Forelimb muscle (tissue), 1 donor: ENCODE measurements around the gene PPP1R12B. TPM values are rescaled to one million over a fixed set of nuclear protein-coding genes. Genes with fewer than 3 reads are reported as not detected.
"Not testable (repeated sequence)": the region's sequence is repeated elsewhere in the genome, so short reads cannot be mapped to it uniquely, and the experiment has no call there.

Experiments
- DNase-seq: peaks from one replicate; pipeline ENCODE4 v3.0.0-alpha.2; 2013; ENCODE audit warnings: low read depth
- polyA plus RNA-seq: library from polyadenylated mRNA; unstranded; fragments of 120-200 nt; gene quantifications from one replicate; pipeline ENCODE4 v1.2.1, GENCODE V29; 2013; ENCODE audit not compliant: insufficient read length

Gene PPP1R12B
- polyA plus RNA-seq, 1 donor, result 73.3 TPM

DNA sequence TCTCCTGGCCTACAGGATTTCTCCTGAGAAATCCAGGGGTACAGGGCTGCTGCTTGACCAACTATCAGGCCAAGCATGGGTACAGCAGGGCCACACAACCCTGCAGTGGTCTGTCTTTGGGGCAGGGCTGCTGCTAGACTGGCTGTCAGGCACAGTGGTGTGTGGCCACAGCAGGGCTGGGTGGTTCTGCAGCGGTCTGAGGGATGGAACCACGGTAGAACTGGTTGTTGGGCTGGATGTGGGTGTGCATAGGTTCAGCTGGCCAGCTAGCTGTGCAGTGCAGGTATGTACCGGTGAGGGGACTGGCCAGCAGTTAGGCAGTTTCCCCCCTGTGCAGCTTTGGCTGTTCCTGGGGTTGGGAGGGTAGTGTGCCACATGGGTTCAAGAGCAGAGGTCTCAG, 136.3 kb downstream of the PPP1R12B start:
- not testable (repeated sequence) for DNase-seq

DNA sequence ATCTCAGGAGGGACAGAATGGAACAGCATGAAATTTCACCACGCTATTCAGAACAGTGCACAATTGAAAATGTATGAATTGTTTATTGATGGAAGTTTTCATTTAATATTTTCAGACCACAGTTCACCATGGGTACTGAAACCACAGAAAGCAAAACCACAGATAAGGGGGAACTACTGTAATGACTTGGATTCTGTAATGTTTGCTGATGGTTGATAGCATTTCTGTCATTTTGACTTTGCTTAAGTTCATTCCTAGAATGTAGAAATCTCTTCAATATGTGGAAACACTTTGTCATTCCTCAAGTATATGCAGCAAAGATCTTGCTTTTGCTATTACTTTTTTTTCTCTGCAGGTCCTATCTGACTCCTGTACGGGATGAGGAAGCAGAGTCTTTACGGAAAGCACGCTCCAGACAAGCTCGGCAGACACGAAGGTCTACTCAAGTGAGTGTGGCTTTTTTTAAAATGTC, 139.7 kb downstream of the PPP1R12B start:
- not testable (repeated sequence) for DNase-seq

DNA sequence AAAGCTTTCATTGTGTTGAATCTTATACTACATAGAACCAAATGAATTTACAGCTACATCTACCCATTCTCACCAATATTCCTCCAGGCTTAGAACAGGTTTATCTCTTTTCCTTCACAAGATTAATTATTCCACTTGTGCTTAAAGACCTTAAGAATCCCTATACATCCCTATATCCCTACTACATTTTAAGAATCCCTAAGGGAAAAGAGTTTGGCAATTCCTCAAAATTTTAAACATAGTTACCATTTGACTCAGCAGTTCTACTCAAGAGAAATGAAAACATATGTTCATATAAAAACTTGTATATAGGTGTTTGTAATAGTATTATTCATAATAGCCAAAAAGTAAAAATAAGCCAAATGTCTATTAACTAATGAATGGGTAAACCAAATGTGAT, 140.6 kb downstream of the PPP1R12B start:
- not testable (repeated sequence) for DNase-seq

DNA sequence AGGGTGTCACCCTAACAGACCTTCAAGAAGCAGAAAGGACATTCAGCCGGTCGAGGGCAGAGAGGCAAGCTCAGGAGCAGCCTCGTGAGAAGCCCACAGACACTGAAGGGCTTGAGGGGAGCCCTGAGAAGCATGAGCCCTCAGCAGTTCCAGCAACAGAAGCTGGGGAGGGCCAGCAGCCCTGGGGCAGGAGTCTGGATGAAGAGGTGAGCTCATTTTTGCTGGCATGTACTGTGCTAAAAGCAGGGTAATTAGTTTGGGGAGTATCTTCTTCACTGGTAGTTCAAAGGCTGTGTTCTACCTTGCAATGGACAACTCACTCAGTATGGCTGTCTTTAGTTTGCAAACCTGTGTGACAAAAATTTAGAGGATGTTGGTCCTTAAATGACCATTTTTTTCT, 144.6 kb downstream of the PPP1R12B start:
- DNase-seq, result not testable (repeated sequence)

DNA sequence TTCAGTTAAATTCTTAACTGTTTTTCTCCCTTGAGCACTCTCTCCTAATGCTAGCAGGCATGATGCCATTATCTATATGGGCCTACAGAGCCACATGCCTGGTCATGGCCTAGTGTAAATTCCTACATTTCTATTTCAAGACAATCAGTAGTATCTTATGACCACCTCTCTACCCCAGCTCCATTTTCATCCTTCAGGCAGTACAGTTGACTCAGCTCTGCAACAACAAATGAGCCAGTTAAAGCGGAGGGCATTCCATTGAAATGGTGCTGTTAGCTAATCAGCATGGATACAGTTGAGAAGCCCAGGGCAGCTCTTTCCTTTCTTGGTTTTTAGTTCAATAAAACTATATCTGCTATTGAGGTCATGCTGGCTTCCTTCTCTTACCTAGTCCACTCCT, 150.0 kb downstream of the PPP1R12B start:
- no peak for DNase-seq

DNA sequence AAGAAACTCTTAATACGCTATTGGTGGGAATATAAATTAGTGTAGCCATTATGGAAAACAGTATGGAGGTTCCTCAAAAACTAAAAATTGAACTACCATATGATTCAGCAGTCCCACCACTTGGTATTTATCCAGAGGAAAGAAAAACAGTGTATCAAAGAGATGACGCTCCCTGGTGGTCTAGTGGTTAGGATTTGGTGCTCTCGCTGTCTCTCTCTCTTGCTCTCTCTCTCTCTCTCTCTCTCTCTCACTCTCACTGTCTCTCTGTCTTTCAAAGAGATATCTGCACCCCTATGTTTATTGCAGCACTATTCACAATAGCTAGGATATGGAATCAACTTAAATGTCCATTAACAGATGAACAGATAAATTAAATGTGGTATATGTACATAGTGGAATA, 151.5 kb downstream of the PPP1R12B start:
- not testable (repeated sequence) for DNase-seq

DNA sequence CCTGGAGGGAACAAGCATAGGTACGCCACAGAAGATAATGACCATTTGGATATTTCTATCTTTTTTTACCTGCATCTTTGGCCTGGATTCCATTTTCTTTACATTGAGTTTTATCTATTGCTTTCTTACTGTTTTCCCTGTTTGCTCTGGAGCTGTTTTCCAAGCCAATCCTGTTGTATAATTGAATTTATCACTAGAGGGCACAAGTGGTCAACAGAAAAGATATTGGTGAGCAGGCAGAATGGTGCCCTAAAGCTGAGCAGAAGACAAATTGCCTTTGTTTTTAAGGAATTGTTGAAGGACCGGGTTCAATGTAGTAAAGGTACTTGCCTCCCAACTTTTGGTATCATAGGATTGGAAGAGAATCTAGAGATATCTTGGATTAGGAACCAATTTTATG, 152.8 kb downstream of the PPP1R12B start:
- DNase-seq, result no peak

DNA sequence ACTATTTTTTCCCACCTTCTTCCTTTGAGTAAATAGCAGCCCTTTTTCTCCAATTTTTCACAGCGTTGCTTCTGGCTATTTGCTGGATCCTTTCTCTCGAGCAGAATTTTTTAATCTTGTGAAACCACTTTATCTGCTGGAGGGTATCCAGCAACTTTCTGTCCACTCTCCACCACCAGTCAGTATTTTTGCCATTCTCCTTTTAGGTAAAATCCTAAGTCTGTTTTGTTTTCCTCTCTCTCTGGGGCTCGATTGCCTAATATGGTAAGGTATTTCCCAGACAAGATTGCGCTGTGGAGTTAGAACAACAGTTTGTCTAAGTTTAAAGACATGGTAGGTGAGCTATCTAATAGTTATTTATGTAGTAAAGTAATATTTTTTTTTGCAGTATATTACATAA, 156.9 kb downstream of the PPP1R12B start:
- DNase-seq, result no peak

DNA sequence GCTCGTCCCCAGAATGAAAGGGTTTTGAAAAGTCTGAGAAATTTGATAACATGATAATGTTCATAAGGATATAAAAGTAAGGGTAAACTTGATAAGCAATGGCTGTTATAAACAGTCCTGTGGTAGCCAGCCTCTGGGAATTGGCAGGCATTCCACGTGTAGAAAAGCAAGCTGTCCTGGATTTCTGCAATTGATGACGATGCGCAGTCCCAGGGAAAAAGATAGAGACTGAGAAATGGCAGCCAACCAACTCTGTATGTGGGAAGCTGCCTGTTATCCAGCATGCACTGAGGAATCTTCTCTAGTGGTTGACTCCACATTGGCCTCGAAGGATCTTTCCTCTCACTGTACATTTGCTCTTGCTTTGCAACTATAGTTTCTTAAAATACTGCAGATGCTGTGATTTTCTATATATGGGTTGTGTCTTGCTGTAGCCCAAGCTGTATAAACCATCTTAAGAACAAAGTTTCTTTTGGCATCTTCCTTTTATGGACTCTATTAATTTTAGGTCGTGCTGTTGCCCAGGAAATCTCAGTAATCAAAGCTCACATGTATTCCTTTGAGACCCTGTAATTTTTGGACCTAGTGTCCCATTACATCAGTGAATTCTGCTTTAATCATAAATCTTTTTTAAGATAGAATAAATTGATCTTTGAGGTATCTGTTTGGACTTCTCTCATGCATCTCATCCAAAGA, 157.5 kb downstream of the PPP1R12B start:
- peak; percentile 41 for DNase-seq

DNA sequence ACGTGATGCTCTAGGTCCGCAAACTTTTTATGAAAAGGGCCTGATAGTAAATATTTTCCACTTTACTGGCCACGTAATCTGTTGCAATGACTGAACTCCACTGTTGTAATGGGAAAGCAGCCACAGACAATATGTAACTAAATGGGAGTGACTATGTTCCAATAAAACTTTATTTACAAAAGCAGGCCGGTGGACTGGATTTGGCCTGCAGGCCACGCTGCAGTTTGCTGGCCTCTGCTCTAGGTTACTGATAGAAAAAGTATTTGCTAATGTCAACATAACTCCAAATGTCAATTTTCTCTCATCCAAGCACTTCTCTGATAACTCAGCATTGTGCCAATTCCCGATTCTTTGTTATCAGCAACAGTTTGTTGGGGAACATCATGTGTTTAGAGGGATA, 160.4 kb downstream of the PPP1R12B start:
- not testable (repeated sequence) for DNase-seq

DNA sequence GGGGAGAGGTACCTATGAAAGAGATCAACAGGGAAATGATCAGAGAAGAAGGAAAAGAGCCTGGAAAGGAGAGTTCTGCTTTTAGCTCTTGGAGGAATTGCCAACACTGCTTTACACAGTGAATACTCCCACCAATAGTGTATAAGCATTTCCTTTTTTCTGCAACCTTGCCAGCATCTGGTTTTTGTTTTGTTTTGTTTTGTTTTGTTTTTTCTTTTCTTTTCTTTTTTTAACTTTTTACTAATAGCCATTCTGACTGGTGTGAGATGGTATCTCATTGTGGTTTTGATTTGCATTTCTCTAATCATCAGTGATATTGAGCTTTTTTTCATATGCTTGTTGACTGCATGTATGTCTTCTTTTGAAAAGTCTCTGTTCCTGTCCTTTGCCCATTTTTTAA, 165.4 kb downstream of the PPP1R12B start:
- not testable (repeated sequence) for DNase-seq

DNA sequence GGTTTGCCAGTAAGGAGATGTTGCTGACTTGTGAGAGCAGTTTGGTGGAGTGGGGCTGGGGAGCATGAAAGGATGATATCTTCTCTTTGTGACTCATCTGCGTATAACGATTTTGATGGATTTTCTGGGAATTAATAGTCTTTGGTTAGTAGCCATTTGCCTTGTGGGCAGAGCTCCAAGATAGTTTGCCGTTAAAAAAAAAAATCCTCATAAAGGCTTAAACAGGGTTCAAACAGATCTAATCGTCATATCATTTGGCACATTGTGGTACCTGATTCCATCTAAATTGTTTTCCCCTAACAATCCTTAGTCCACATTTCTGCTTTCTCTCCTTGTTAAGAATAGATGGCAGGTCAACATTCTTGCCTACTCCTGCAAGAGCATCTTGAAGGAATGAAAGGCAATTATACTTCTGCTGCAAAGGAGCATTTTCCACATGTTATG, 168.0 kb downstream of the PPP1R12B start:
- no peak for DNase-seq

DNA sequence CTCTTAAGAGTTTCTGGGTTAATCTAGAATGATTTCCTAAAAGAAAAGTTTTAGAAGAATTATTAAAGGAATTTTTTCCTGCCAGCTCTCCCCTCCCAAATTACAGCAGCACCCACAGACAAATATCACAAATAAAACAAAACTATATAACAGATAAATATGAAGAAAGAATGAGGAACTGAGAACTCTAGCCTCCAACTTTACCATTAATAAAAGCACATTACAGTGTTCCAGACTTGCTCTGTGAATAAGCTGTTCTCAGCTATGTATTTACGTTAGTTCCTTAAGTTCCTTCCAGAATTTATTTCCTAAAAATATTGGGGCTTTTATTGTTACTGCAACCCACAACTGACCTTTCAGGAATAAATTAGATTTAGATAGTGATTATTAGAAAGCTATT, 168.6 kb downstream of the PPP1R12B start:
- not testable (repeated sequence) for DNase-seq

DNA sequence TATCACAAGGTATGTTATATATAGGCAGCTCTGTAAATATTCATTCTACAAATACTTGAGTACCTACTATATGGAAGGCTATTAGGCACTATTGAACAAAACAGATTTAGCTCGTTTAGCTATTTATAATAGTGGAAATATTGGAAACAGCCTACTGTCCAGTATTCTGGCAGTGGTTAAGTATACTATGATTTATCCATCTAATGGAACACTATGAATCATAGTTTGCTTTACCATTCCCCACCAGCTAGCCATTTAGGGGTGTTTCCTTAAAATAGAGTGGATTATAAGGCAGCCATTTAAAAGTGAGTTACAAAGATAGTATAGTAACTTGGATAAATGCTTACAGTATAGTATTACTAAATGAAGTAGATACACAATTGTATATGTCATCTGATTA, 169.7 kb downstream of the PPP1R12B start:
- DNase-seq, result not testable (repeated sequence)

DNA sequence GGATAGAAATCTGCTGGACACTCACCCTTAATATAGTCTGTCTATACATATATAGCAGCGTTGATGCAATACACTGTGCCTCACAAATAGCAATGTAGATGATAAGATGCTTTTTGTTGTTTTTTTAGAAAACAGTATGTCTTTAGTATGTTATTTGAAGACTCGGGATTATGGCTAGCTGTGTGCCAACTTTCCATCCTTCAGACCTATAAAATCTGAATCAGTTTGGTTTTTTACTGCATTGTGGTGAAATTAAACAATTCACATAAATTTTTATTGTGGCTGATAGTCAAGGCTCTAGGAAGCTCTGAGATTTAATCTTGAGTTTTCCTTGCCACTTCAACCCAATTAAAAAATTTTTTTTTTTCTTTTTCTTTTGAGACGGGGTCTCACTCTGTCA, 170.4 kb downstream of the PPP1R12B start:
- not testable (repeated sequence) for DNase-seq

DNA sequence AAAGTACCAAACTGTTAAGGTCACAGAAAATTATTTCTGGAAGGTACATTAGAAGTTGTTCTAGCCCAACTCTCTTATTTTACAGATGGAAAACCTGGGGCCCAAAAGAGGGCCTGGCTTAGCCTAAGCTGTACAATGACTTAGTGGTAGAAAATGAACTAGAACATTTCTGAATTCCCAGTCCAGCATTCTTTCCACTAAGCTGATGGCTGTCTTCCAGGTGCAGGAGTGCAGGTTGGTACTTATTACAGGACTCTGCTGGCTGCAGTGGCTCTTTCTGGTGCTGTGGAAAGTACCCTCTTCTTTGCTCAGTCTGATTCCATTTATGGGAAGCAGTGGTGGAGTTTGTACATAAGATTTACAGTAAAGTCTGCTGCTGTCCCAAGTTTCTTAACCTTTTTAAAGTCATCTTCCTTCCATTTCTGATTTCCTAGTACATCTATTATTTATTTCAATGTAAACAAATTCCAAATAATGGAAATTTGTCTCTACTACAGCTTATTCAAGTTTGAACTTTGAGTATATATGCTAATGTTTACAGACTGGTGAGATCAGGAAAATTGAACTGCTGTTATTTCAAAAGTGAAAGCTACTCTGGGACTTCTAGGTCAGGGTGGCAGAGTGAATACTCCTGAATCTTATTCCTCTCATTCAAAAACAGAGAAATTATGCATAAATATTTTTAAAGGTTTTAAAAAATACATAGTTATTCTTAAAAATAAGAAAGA, 171.8 kb downstream of the PPP1R12B start:
- DNase-seq, result not testable (repeated sequence)

DNA sequence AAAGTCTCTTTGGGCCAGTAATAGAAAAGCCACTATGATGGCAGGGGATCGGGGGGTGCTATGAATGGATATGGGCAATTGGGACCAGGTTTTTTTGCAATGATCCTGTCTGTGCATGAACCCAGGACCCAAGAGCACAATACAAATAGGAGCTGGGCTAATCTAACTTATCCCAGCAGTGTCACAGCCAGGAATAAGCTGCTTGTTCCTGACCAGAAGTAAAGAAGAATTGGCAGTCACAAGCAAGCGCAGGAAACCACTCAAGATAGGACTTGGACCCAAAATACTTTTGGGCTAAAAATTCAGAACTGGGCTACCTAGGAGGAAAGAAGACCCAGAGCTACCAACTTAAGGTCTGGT, 172.3 kb downstream of the PPP1R12B start:
- DNase-seq, result not testable (repeated sequence)

DNA sequence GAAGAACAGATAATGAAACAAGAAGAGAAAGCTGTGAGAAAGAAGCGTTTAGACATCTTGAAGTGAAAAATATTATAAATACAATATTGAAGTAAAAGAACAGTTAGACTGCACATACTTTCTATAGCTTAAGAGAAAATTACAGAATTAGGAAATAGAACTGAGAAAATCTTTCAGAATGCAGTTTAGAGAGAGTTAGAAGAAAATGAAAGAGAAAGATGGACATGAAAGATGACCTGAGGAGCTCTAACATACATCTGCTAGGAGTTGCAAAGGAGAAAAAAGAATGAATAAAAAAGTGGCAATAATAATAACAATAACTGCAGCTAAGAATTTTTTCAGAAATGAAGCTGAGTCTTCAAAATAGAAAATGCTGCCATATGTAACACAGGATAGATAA, 173.0 kb downstream of the PPP1R12B start:
- DNase-seq, result not testable (repeated sequence)

DNA sequence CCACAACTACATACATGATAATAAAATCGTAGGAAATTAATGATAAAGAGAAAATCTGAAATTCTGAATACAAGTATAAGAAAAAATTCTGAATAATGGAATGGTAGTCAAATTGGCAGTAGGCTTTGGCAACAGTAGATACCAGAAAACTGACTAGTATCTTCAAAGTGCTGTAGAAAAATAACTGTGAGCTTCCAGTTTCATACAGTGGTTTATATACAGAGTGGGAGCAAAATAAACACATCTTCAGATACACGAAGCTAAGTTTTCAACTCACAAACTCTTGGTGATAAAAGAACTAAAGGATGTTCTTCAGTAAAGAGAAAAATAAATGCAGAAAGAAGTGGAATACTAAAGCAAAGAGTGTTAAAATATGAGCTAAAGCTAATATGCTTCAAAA, 173.4 kb downstream of the PPP1R12B start:
- no peak for DNase-seq

DNA sequence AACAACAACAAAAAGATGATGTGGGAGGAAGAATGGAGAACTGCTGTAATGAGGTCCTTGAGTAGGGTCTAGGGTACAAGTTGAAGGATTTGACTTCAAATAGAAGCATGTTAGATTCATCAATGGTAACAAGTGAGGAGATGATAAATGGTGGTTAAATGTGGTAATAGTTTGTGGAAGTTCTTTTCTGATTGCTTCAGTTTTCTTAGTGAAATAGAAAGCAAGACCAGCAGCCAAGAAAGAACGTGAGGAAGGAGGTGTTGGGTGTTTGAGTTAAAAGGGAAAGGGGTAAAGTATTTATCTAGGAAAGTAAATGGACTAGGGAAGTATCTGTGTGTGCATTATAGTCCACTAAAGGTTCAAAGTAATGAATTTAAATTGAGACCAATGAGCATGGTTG, 177.6 kb downstream of the PPP1R12B start:
- DNase-seq, result not testable (repeated sequence)

DNA sequence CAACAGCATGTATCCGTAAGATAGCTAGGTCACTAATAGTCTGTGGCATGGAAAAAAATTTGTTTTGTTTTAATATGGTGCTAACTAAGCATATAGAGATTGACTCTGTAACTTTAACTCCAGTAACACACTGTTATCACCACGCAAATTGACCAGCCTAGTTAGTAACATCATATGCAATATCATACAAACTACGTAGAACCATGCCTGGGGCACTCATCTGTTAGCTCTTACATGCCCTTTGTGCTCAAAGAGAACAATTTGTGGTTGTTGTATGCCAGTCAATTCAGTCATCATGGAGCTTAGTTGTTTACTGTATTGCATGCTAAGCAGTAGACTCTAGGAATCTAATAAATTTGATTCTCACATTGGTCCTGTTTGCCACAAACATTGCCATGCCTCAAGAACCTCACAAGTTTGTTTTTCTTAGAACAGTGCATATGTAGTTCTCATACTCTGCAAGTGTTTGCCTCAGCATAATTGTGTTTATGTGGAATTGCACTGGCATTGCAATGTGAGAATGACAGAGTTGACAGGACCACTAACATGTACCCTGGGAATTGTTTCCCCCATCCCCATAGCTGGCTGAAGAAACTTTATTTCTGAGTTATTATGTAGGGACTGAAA, 179.7 kb downstream of the PPP1R12B start:
- DNase-seq, result not testable (repeated sequence)

DNA sequence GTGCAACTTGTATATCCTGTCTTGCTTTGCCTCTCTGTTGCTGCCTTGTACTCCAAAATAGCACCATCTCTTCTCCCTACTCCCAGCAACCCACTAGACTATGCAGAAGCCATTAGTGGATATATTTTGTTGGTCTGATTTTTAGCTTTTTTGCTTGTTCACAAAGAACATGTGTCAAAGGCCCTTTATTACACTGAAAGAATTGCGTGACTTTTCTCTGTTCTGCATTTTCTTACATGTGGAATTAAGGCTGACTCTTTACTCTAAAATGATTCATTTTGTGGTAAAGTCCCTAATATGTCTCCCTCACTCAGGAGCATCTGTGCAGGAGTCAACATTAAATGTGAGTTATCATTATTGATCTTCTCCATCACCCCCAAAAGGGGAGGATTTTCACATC, 182.2 kb downstream of the PPP1R12B start:
- DNase-seq, result not testable (repeated sequence)

DNA sequence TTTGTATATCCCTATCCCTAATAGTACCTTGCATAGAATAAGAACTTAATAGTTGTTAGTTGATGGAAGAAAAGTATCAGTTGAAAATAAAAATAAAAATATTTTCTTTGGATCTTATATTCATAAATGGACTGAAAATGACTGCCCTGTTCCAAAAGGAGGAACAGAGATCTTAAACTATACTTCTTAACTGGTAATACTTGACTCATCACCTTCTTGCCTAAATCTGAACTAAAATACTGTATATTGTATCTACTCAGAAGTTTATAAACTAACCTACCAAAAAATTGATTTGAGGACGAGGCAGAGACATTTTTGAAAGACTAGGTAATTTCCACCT, 182.9 kb downstream of the PPP1R12B start:
- DNase-seq, result no peak
